SK-N-SH (cell line): ENCODE measurements around the gene OPN3. TPM values are rescaled to one million over a fixed set of nuclear protein-coding genes. Genes with fewer than 3 reads are reported as not detected.

Source experiments
- CTCF ChIA-PET: fragments of 300-600, 350-600 bp; formaldehyde crosslinking; extraction: SDS; loops from one replicate; lab custom pipeline; 2021; lab: Yijun Ruan, JAX
- POLR2A ChIA-PET: fragments of 350-600 bp; sonication (Branson Sonifier 250); formaldehyde crosslinking; extraction: SDS; loops from one replicate; lab custom pipeline; 2020; ENCODE audit warnings: antibody characterized with exemption, inconsistent platforms; lab: Yijun Ruan, JAX
- DNase-seq: peaks from one replicate; pipeline ENCODE4 v3.0.0; 2012
- H2AFZ ChIP-seq: fragments of 200-600 bp; sonication (generic); 2 replicates; pipeline ENCODE4 v1.8.1; 2016; ENCODE audit warnings: antibody characterized with exemption, mild to moderate bottlenecking, low read depth
- H3F3A ChIP-seq: fragments of 200-600 bp; sonication (generic); replicated peaks from 2 replicates; pipeline ENCODE3; 2016; ENCODE audit warnings: antibody characterized with exemption, mild to moderate bottlenecking; ENCODE audit not compliant: insufficient read depth
- H3K27ac ChIP-seq, 2 experiments: fragments of 200-500 bp in 1 of 2; fragments of 200-600 bp in 1 of 2; sonication (Bioruptor generic) in 1 of 2; sonication (generic), shearing (Covaris generic) in 1 of 2; 2 replicates each; pipeline versions ENCODE4 v1.5.1 to v1.6.1; 2014 to 2016; ENCODE audit warnings: low read depth in 2 of 2, inconsistent platforms in 1 of 2, low read length in 1 of 2, mild to moderate bottlenecking in 1 of 2, mixed read lengths in 1 of 2
- H3K27me3 ChIP-seq: fragments of 200-600 bp; sonication (generic), shearing (Covaris generic); 2 replicates; pipeline ENCODE4 v1.6.1; 2016; ENCODE audit warnings: mixed run types; ENCODE audit not compliant: insufficient read depth
- H3K36me3 ChIP-seq, 2 experiments: fragments of 200-500 bp in 1 of 2; fragments of 200-600 bp in 1 of 2; sonication (Bioruptor generic) in 1 of 2; sonication (generic) in 1 of 2; replicated peaks in 1 of 2; 2 replicates each; pipeline versions ENCODE3 to v1.5.1; 2014 to 2016; ENCODE audit warnings: low read length in 1 of 2, mild to moderate bottlenecking in 1 of 2; ENCODE audit not compliant: insufficient read depth in 2 of 2, control insufficient read depth in 1 of 2
- H3K4me1 ChIP-seq, 2 experiments: fragments of 200-500 bp in 1 of 2; fragments of 200-600 bp in 1 of 2; sonication (Bioruptor generic) in 1 of 2; sonication (generic), shearing (Covaris generic) in 1 of 2; 2 replicates each; pipeline versions ENCODE4 v1.5.1 to v1.6.1; 2014 to 2016; ENCODE audit warnings: low read depth in 1 of 2, low read length in 1 of 2, mixed run types in 1 of 2; ENCODE audit not compliant: insufficient read depth in 2 of 2, control insufficient read depth in 1 of 2
- H3K4me2 ChIP-seq: fragments of 200-600 bp; sonication (generic), shearing (Covaris generic); 2 replicates; pipeline ENCODE4 v1.6.1; 2017; ENCODE audit warnings: mixed run types
- H3K4me3 ChIP-seq, 2 experiments: fragments of 200-500 bp in 1 of 2; fragments of 200-600 bp in 1 of 2; sonication (Bioruptor generic) in 1 of 2; sonication (generic), shearing (Covaris generic) in 1 of 2; 2 replicates each; pipeline versions ENCODE4 v1.5.1 to v1.8.1; 2014 to 2016; ENCODE audit warnings: low read depth in 2 of 2, inconsistent platforms in 1 of 2, low read length in 1 of 2, mild to moderate bottlenecking in 1 of 2, mixed read lengths in 1 of 2, moderate library complexity in 1 of 2
- H3K79me2 ChIP-seq: fragments of 200-600 bp; sonication (generic); 2 replicates; pipeline ENCODE4 v1.8.1; 2017; ENCODE audit warnings: mild to moderate bottlenecking; ENCODE audit not compliant: insufficient read depth
- H3K9ac ChIP-seq: fragments of 200-600 bp; sonication (generic); 2 replicates; pipeline ENCODE4 v1.6.1; 2017; ENCODE audit warnings: mixed run types
- H3K9me2 ChIP-seq: fragments of 200-600 bp; sonication (generic); 2 replicates; pipeline ENCODE4 v1.6.1; 2017; ENCODE audit warnings: mixed run types
- H3K9me3 ChIP-seq: fragments of 200-600 bp; sonication (generic); 2 replicates; pipeline ENCODE4 v1.6.1; 2017; ENCODE audit warnings: mixed run types, mild to moderate bottlenecking, moderate library complexity
- H4K20me1 ChIP-seq: fragments of 200-600 bp; sonication (generic); 2 replicates; pipeline ENCODE4 v1.6.1; 2017; ENCODE audit warnings: mild to moderate bottlenecking, mixed run types; ENCODE audit not compliant: insufficient read depth
- CTCF ChIP-seq: fragments of 200-600 bp; sonication (generic); IDR thresholded peaks from 2 replicates; pipeline ENCODE4 v1.6.1; 2017; ENCODE audit warnings: antibody characterized with exemption, mild to moderate bottlenecking, moderate library complexity
- EP300 ChIP-seq, 2 experiments: IDR thresholded peaks; 2 replicates each; pipeline versions ENCODE4 v1.4.0 to v1.6.1; 2012; ENCODE audit warnings: borderline replicate concordance in 1 of 2, low read depth in 1 of 2, low read length in 1 of 2
- FOSL2 ChIP-seq: IDR thresholded peaks from 2 replicates; pipeline ENCODE4 v1.4.0; 2012; ENCODE audit warnings: low read depth, mild to moderate bottlenecking, moderate library complexity, borderline replicate concordance
- FOXJ3 ChIP-seq: sonication (generic); formaldehyde crosslinking; IDR thresholded peaks from 2 replicates; pipeline ENCODE4 v1.5.1; 2020; ENCODE audit warnings: mild to moderate bottlenecking, missing genetic modification reagents
- GABPA ChIP-seq: IDR thresholded peaks from 2 replicates; pipeline ENCODE4 v1.4.0; 2012; ENCODE audit warnings: low read depth, mild to moderate bottlenecking
- MAX ChIP-seq: IDR thresholded peaks from 2 replicates; pipeline ENCODE4 v1.4.0; 2012; ENCODE audit warnings: low read depth
- MEF2A ChIP-seq: IDR thresholded peaks from 2 replicates; pipeline ENCODE4 v1.4.0; 2012; ENCODE audit warnings: low read depth, borderline replicate concordance
- NRF1 ChIP-seq: IDR thresholded peaks from 2 replicates; pipeline ENCODE4 v1.6.1; 2012; ENCODE audit warnings: low read depth, mild to moderate bottlenecking, low read length
- PBX3 ChIP-seq: IDR thresholded peaks from 2 replicates; pipeline ENCODE4; 2012
- POLR2AphosphoS5 ChIP-seq: IDR thresholded peaks from 2 replicates; pipeline ENCODE4 v1.6.1; 2012; ENCODE audit warnings: low read depth, low read length
- RAD21 ChIP-seq: IDR thresholded peaks from 2 replicates; pipeline ENCODE4 v1.6.1; 2012; ENCODE audit warnings: mild to moderate bottlenecking, low read length
- RFX5 ChIP-seq: IDR thresholded peaks from 2 replicates; pipeline ENCODE4 v1.6.1; 2012; ENCODE audit warnings: mild to moderate bottlenecking, improper control_type of control experiment, low read length
- RXRA ChIP-seq: IDR thresholded peaks from 2 replicates; pipeline ENCODE4 v1.4.0; 2012; ENCODE audit warnings: low read depth, mild to moderate bottlenecking, borderline replicate concordance
- SIN3A ChIP-seq: IDR thresholded peaks from 2 replicates; pipeline ENCODE4 v1.6.1; 2012; ENCODE audit warnings: low read depth, mild to moderate bottlenecking, low read length, moderate library complexity, borderline replicate concordance
- SMC3 ChIP-seq: IDR thresholded peaks from 2 replicates; pipeline ENCODE4 v1.6.1; 2012; ENCODE audit warnings: low read depth, low read length, improper control_type of control experiment
- USF2 ChIP-seq: fragments of 150-350 bp; IDR thresholded peaks from 2 replicates; pipeline ENCODE4 v1.6.1; 2017; ENCODE audit warnings: antibody characterized with exemption, low read length, low read depth, borderline replicate concordance
- ZBTB33 ChIP-seq: IDR thresholded peaks from 2 replicates; pipeline ENCODE4 v1.4.0; 2012; ENCODE audit warnings: low read depth, borderline replicate concordance
- WGBS: methylation state at CpG from one replicate; pipeline ENCODE4 v1.1.6; 2017; ENCODE audit warnings: low lambda C conversion rate; 5-methylcytosine and 5-hydroxymethylcytosine counted together
- polyA plus RNA-seq, 3 experiments: library from polyadenylated mRNA; depleted of rRNA; stranded (reverse); fragments of >200 nt; gene quantifications; 2 replicates each; pipeline ENCODE4 v1.2.3, GENCODE V29; 2012

OPN3 gene
- polyA plus RNA-seq, 1 of the 3 experiments (the other 2 are of a cell fraction), result 7.8 TPM

GRCh38 chr1:241582921-241583321 lies 57.2 kb downstream of the OPN3 start (continued):
- TF ChIP-seq SIN3A (no peak), MEF2A (no peak), PBX3 (no peak), FOXJ3 (CRISPR knock-in tag) (no peak)
- TF ChIP-seq, all 33 proteins: peak for 0

- no peaks in the 10 kb centered on the region for H3K27me3 ChIP-seq
- no peaks in the 10 kb centered on the region for H3F3A ChIP-seq
- 13% methylated on average over 3 of the region's 4 CpGs for WGBS
- no peak for DNase-seq
- no peak overlapping the region for H2AFZ ChIP-seq
- no peaks in the 10 kb centered on the region for H3K79me2 ChIP-seq
- no peak overlapping the region for H3K4me3 ChIP-seq
- CTCF ChIA-PET, result no interaction called here
- no peaks in the 10 kb centered on the region for H3K36me3 ChIP-seq
- no peak for TF ChIP-seq RFX5
- no peak for TF ChIP-seq RXRA
- no peak for TF ChIP-seq GABPA
- no peak for TF ChIP-seq NRF1
- no peak for TF ChIP-seq EP300 (IDR thresholded peaks at IDR 0.05; ENCODE audit: borderline replicate concordance in 1 of 2, low read depth in 1 of 2, low read length in 1 of 2)
- TF ChIP-seq MAX, result no peak
- TF ChIP-seq CTCF, result no peak
- POLR2A ChIA-PET, result no interaction called here
- no peaks in the 10 kb centered on the region for H4K20me1 ChIP-seq
- no peak overlapping the region for H3K4me2 ChIP-seq
- H3K27ac ChIP-seq, result no peak overlapping the region
- H3K4me1 ChIP-seq, result no peaks in the 10 kb centered on the region
- H3K9me3 ChIP-seq, result no peaks in the 10 kb centered on the region
- no peaks in the 10 kb centered on the region; the same call in 1 of the 2 replicates for H3K9me2 ChIP-seq
- H3K9ac ChIP-seq, result no peak overlapping the region
Measured at GRCh38 chr1:241579434-241579833, 60.7 kb downstream of the OPN3 start.

- no peak overlapping the region for H3K4me2 ChIP-seq
- H4K20me1 ChIP-seq, result no peaks in the 10 kb centered on the region
- no peaks in the 10 kb centered on the region for H3K36me3 ChIP-seq
- H3K79me2 ChIP-seq, result no peaks in the 10 kb centered on the region
- H3K9ac ChIP-seq, result no peak overlapping the region
- no peak for DNase-seq
- ChIA-PET CTCF (no interaction called here), POLR2A (no interaction called here)
- no peaks in the 10 kb centered on the region for H3K9me3 ChIP-seq
- H3K27ac ChIP-seq, result no peak overlapping the region
- no peaks in the 10 kb centered on the region for H3K27me3 ChIP-seq
- no peaks in the 10 kb centered on the region for H3K9me2 ChIP-seq
- H3K4me3 ChIP-seq, result no peak overlapping the region
- H3F3A ChIP-seq, result no peaks in the 10 kb centered on the region
- no peak for TF ChIP-seq FOSL2
- no peak for TF ChIP-seq USF2
- TF ChIP-seq RAD21, result no peak
- TF ChIP-seq SMC3, result no peak
- TF ChIP-seq POLR2AphosphoS5, result no peak
- TF ChIP-seq ZBTB33, result no peak
- TF ChIP-seq, all 33 proteins: peak for 0
- no peaks in the 10 kb centered on the region for H3K4me1 ChIP-seq
- no peak overlapping the region for H2AFZ ChIP-seq
Measured at GRCh38 chr1:241574154-241574553, 66.0 kb downstream of the OPN3 start.
